HTR-8/SVneo (cell line): Measurements from ENCODE around the gene ICAM1.
A peak's percentile ranks its signal among the peaks of the same experiment; 100 is the strongest.
"Not testable (repeated sequence)": the region's sequence is repeated elsewhere in the genome, so short reads cannot be mapped to it uniquely, and the experiment has no call there.

ENCODE experiments used
- DNase-seq: peaks from one replicate; pipeline ENCODE4 v3.0.0; 2011; ENCODE audit warnings: low spot score, mixed read lengths; ENCODE audit not compliant: insufficient read length
- FAIRE-seq: peaks from 2 replicates; lab custom pipeline; 2011; peaks lifted over from hg19 to GRCh38; lab: Jason Lieb, UNC

ICAM1 gene

DNA sequence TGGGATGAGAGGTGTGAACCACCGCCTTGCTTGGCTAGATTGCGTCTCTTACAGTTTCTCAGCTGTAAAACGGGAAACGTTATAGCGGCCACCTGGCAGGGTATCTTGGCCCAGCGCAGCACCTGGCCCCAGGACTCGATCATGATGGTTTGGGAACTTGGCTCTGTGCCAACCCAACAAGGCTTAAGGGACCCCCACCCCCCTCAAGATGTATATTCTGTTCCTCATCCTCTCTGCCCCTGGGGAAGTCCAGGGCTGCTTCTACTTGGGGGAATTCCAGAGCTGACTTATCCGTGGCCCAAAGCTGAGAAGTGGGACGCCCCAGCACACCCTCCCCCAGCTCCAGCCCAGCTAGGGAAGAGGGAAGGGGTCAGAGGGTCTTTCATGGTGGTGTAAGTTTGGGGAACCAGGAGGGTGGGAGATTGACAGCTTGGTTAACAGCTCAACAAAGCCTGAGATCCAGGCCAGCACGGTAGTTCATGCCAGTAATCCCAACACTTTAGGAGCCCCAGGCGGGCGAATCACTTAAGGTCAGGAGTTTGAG, 695 bp downstream of the ICAM1 start:
- FAIRE-seq (no peak), DNase-seq (no peak)

DNA sequence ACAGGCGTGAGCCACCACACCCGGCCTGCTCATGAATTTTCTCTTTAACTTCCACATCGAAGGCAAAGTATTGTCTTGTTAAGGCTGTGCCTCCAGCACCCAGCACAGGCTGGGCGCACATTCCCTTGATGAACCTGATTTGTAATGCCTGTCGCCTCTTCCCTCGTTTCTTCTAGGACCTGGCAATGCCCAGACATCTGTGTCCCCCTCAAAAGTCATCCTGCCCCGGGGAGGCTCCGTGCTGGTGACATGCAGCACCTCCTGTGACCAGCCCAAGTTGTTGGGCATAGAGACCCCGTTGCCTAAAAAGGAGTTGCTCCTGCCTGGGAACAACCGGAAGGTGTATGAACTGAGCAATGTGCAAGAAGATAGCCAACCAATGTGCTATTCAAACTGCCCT, 3.7 kb downstream of the ICAM1 start:
- FAIRE-seq (no peak), DNase-seq (no peak)

DNA sequence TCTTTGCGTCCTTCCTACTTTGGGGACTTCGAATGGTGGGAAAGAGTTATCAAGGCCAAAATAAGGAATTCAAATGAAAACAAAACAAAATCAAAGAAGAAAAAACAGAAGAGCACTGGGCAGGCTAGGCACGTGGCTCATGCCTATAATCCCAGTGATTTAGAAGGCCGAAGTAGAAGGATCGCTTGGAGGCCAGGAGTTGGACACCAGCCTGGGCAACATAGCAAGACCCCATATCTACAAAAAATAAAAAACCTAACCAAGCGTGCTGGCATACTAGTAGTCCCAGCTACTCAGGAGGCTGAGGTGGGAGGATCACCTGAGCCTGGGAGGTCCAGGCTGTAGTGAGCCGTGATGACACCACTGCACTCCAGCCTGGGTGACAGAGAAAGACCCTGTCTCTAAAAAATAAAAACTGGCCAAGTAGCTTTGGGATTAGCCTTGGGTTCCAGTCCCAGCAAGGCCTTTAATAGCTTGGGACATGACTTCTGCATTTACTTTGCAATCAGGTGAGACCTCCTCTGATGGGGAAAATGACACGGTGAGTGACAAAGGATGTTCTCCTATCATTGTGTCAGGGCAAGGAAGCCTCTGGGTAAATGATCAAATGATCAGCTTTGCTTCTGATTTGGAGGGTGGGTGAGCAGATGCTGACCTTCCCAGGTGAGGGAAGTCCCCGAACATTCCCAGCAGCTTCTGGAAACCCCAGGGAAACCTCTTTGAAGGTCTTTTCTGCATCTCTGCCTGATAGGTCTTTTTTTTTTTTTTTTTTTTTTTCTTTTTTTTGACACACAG, 7.1 kb downstream of the ICAM1 start:
- no peak for DNase-seq
- no peak for FAIRE-seq

DNA sequence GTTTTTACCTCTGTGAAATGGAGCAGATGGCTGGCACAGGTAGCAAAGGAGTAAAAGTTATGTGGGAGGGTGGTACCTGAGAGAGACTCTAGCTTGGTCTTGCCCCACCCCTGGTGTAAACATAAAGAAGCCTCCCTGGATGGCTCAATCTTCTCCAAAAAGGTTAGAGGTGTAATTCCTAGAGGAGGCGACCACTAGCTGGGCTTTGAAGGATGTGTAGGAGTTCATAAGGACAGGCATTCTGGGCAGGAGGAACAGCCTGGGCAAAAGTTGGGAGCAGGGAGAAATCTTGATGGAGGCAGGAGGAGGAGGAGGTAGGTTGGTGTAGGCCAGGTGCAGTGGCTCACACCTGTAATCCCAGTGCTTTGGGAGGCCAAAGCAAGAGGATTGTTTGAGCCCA, 8.0 kb downstream of the ICAM1 start:
- FAIRE-seq (no peak), DNase-seq (no peak)

DNA sequence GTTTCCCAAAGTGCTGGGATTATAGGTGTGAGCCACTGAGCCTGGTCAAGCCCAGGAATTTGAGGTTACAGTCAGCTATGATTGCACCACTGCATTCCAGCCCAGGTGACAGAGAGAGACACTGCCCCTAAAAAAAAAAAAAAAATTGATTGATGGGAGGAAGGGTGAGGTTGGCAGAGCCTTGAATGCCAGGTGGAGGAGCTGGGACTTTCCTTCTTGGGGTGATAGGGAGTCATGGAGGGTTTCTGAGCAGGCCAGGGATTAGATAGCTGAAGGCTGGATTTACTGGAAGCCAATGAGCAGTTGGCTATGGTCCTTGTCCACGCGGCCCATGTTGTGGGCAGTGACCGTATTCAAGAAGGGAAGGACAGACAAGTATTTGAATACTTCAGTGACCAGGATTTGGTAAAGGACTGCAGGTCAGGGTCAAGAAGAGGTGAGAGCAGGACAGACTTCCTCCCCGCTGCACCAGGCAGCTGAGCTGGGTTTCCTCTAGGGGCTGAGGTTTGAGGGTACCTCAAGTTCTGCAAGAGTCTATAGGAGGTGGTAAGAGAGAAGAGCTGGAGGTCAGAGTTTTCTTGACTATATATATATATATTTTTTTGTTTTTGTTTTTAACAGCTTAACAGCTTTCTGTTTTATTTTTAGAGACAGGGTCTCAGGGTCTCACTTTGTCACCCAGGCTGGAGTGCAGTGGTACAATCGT, 9.0 kb downstream of the ICAM1 start:
- FAIRE-seq (no peak), DNase-seq (no peak)

DNA sequence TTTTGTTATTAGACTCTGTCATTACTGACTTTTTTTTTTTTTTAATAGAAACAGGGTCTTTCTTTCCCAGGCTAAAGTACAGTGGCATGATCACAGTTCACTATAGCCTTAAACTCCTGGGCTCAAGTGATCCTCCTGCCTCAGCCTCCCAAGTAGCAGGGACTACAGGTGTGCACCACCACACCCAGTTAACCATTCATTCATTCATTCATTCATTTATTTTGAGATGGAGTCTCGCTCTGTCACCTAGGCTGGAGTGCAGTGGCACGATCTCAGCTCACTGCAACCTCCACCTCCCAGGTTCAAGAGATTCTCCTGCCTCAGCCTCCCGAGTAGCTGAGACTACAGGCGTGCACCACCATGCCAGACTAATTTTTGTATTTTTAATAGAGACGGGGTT, 11.1 kb downstream of the ICAM1 start:
- FAIRE-seq, DNase-seq: not testable (repeated sequence)

DNA sequence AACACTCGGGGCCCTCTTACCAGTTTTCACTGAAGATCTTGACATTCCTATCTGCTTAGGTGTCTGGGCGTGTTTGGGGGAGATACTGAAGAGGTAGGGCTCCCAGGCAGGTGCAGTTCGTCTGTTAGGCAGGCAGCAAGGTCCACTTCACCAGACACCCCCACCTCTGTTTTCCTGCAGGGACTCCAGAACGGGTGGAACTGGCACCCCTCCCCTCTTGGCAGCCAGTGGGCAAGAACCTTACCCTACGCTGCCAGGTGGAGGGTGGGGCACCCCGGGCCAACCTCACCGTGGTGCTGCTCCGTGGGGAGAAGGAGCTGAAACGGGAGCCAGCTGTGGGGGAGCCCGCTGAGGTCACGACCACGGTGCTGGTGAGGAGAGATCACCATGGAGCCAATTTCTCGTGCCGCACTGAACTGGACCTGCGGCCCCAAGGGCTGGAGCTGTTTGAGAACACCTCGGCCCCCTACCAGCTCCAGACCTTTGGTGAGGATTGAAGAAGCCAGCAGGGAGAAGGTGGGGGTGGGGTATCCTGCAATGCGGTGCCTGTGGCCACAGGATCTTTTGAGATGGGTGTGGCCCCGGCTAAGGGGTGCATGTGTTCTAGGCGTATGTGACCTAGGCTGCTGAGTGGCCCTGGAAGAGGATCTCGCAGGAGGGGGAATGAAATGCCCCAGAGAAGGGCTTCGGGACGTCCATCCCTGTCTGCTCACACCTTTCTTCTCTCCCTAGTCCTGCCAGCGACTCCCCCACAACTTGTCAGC, 12.6 kb downstream of the ICAM1 start:
- no peak for FAIRE-seq

DNA sequence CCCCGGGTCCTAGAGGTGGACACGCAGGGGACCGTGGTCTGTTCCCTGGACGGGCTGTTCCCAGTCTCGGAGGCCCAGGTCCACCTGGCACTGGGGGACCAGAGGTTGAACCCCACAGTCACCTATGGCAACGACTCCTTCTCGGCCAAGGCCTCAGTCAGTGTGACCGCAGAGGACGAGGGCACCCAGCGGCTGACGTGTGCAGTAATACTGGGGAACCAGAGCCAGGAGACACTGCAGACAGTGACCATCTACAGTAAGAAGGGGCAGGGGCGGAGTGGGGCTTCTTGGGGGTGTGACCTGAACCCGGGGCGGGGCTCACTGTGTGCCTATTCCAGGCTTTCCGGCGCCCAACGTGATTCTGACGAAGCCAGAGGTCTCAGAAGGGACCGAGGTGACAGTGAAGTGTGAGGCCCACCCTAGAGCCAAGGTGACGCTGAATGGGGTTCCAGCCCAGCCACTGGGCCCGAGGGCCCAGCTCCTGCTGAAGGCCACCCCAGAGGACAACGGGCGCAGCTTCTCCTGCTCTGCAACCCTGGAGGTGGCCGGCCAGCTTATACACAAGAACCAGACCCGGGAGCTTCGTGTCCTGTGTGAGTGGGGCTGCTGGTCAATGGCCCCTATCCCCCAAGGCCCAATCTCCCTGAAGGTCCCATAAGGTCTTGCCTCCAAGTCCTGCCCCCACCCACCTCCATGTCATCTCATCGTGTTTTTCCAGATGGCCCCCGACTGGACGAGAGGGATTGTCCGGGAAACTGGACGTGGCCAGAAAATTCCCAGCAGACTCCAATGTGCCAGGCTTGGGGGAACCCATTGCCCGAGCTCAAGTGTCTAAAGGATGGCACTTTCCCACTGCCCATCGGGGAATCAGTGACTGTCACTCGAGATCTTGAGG, 13.4 kb downstream of the ICAM1 start:
- DNase-seq = no peak
- no peak for FAIRE-seq

More for the DNA sequence above, 12.6 kb downstream of the ICAM1 start:
- DNase-seq = no peak

DNA sequence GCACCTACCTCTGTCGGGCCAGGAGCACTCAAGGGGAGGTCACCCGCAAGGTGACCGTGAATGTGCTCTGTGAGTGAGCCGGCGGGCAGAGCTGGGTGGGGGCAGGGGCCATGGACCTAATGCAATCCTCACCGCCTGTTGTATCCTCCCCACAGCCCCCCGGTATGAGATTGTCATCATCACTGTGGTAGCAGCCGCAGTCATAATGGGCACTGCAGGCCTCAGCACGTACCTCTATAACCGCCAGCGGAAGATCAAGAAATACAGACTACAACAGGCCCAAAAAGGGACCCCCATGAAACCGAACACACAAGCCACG, 14.0 kb downstream of the ICAM1 start:
- FAIRE-seq (no peak), DNase-seq (no peak)

DNA sequence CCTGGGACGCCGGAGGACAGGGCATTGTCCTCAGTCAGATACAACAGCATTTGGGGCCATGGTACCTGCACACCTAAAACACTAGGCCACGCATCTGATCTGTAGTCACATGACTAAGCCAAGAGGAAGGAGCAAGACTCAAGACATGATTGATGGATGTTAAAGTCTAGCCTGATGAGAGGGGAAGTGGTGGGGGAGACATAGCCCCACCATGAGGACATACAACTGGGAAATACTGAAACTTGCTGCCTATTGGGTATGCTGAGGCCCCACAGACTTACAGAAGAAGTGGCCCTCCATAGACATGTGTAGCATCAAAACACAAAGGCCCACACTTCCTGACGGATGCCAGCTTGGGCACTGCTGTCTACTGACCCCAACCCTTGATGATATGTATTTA, 14.5 kb downstream of the ICAM1 start:
- DNase-seq = no peak
- no peak for FAIRE-seq

DNA sequence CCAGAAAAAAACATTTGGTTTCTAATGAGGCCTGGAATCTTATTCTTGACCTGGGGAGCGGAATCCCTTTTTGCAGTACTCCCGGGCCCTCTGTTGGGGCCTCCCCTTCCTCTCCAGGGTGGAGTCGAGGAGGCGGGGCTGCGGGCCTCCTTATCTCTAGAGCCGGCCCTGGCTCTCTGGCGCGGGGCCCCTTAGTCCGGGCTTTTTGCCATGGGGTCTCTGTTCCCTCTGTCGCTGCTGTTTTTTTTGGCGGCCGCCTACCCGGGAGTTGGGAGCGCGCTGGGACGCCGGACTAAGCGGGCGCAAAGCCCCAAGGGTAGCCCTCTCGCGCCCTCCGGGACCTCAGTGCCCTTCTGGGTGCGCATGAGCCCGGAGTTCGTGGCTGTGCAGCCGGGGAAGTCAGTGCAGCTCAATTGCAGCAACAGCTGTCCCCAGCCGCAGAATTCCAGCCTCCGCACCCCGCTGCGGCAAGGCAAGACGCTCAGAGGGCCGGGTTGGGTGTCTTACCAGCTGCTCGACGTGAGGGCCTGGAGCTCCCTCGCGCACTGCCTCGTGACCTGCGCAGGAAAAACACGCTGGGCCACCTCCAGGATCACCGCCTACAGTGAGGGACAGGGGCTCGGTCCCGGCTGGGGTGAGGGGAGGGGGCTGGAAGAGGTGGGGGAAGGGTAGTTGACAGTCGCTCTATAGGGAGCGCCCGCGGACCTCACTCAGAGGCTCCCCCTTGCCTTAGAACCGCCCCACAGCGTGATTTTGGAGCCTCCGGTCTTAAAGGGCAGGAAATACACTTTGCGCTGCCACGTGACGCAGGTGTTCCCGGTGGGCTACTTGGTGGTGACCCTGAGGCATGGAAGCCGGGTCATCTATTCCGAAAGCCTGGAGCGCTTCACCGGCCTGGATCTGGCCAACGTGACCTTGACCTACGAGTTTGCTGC, 16.1 kb downstream of the ICAM1 start, which contains the start of gene ICAM4:
Gene ICAM4, plus strand, starts transcription at position 153 of the 935 bp plus-strand sequence. Its CDS starts 58 bp downstream, at position 211.
- no peak for FAIRE-seq

DNA sequence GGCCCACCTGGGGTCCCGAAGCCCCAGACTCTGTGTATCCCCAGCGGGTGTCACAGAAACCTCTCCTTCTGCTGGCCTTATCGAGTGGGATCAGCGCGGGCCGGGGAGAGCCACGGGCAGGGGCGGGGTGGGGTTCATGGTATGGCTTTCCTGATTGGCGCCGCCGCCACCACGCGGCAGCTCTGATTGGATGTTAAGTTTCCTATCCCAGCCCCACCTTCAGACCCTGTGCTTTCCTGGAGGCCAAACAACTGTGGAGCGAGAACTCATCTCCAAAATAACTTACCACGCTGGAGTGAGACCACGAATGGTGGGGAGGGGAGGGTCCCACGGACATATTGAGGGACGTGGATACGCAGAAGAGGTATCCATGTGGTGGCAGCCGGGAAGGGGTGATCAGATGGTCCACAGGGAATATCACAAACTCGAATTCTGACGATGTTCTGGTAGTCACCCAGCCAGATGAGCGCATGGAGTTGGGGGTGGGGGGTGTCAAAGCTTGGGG, 17.8 kb downstream of the ICAM1 start:
- DNase-seq = no peak
- FAIRE-seq = no peak

More for the DNA sequence above, 16.1 kb downstream of the ICAM1 start, which contains the start of gene ICAM4:
- DNase-seq = no peak

DNA sequence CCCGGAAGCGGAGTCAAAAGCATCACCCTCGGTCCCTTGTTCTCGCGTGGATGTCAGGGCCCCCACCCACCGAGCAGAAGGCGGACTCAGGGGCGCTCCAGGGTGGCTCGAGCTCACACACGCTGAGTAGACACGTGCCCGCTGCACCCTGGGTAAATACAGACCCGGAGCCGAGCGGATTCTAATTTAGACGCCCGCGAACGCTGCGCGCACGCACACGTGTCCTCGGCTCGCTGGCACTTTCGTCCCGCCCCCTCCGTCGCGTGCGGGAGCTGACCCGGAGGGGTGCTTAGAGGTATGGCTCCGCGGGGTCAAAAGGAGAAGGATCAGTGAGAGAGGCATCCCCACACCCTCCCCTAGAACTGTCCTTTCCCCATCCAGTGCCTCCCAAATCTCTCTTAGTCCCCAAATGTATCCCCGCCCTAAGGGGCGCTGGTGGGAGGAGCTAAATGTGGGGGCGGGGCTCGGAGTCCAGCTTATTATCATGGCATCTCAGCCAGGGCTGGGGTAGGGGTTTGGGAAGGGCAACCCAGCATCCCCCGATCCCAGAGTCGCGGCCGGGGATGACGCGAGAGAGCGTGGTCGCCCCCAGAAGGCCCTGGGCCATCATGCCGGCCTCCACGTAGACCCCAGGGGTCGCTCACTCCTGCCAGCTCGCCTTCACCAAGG, 18.4 kb downstream of the ICAM1 start:
- no peak for FAIRE-seq
- no peak for DNase-seq

DNA sequence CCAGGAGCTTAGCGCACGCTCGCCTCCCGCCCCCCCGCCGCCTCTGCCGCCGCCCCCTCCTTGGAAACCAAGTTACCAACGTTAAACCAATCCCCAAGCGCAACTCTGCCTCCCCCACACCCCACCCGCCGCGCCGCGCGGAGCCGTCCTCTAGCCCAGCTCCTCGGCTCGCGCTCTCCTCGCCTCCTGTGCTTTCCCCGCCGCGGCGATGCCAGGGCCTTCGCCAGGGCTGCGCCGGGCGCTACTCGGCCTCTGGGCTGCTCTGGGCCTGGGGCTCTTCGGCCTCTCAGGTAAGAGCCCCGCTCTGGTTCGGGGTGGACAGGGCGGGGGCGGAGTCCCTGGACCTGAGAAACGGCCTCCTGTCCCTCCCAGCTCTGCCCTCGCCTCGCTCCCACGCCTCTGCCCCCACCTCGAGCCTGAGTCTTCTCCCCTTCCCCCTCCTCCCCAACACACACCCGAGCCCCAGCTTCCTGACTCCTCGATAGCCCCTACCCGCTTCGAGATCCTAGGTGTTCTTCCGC, 19.0 kb downstream of the ICAM1 start, which contains the start of gene ICAM5:
Gene ICAM5, plus strand, starts transcription at position 117 of the 521 bp plus-strand sequence. Its CDS starts 92 bp downstream, at position 209.
- DNase-seq (no peak), FAIRE-seq (no peak)

DNA sequence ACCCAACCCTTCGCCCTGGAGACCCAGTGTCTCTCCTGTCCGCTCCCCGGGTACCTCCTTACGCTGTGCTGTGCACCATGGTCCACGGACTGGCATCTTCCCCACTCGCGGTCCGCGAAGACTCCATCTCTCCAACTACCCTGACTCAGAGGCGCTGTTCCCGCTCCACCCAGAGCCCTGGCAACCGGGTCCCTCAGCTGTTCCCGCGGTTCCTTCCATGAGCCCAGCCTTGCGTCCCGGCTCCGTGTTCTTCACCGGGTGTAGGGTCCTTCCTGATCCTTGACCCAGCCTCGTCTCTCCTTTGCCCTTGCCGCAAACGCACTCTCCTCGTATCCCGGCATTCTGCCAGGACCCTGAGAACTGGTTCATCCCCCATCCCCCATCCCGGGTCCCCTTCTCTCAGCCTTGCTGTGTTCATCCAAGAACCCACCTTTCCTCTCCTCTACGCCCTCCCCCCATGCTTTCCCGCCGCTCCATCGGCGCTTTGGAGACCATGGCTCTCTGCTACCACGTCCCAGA, 19.5 kb downstream of the ICAM1 start:
- DNase-seq (no peak), FAIRE-seq (no peak)

DNA sequence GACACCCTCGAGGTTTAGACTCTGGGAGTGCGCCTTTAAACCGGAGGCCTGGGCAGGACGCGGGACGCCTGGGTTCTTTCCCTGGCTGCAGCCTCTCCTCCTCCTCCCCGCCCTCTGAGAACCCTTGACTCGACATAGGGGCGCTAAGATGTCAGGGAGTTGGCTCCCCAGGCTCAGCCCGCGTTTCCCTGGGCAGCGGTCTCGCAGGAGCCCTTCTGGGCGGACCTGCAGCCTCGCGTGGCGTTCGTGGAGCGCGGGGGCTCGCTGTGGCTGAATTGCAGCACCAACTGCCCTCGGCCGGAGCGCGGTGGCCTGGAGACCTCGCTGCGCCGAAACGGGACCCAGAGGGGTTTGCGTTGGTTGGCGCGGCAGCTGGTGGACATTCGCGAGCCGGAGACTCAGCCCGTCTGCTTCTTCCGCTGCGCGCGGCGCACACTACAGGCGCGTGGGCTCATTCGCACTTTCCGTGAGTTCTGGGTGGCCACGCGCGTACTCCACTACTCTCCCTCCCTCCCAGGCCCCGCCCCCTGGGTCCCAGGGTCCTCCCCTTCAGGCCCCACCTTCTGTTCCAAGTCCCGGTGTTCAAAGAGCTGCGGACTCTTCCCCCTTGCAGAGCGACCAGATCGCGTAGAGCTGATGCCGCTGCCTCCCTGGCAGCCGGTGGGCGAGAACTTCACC, 20.1 kb downstream of the ICAM1 start:
- FAIRE-seq (no peak), DNase-seq (peak; percentile 86)
